T-helper 1 cell treated with Interleukin-12 subunit alpha and Interleukin-12 subunit beta and Interleukin-4 antibody, amounts not matched to agents 30 ng/mL and 1 ng/mL, for 36 hours (primary cell): ENCODE measurements around the gene UMPS. TPM values are rescaled to one million over a fixed set of nuclear protein-coding genes. Genes with fewer than 3 reads are reported as not detected.

Experiments used
- intact Hi-C: fragments of 100-400 bp; cut with micrococcal nuclease; formaldehyde crosslinking; loops from one replicate; pipeline ENCODE4 v1.15.1; 2024
- total RNA-seq: library from RNA; stranded (reverse); gene quantifications from 2 replicates; pipeline ENCODE4 v1.2.3, GENCODE V29; 2022

UMPS gene
- total RNA-seq, 1 donor from 2014 or later, result 33.6 TPM

GRCh38 chr3:124761935-124762660 lies 31.8 kb downstream of the UMPS start:
- intact Hi-C loops, result loop anchor here (1.0 to 5.0 kb wide), 5 partner anchors 32 to 823 kb away; partner anchors contain the start of gene UMPS

- intact Hi-C loops, result loop anchor here (5.0 kb wide), 1 partner anchor 440 kb away; no protein-coding TSS in a partner anchor
Measured at GRCh38 chr3:124762661-124763011, 32.4 kb downstream of the UMPS start.

- intact Hi-C loops, result loop anchor here (5.0 kb wide), 1 partner anchor 439 kb away; no protein-coding TSS in a partner anchor
Measured at GRCh38 chr3:124763206-124763605, 33.0 kb downstream of the UMPS start.

- intact Hi-C loops, result loop anchor here (5.0 kb wide), 1 partner anchor 438 kb away; no protein-coding TSS in a partner anchor
Measured at GRCh38 chr3:124763644-124764358, 33.5 kb downstream of the UMPS start.

GRCh38 chr3:124764746-124765145 lies 34.5 kb downstream of the UMPS start:
- intact Hi-C loops, result loop anchor here (5.0 kb wide), 1 partner anchor 438 kb away; no protein-coding TSS in a partner anchor

- intact Hi-C loops, result no loop called here
Measured at GRCh38 chr3:124765197-124765840, 35.1 kb downstream of the UMPS start.

- intact Hi-C loops, result no loop called here
Measured at GRCh38 chr3:124766113-124767095, 36.2 kb downstream of the UMPS start.

GRCh38 chr3:124767264-124767663 lies 37.0 kb downstream of the UMPS start:
- intact Hi-C loops, result no loop called here

- intact Hi-C loops, result no loop called here
Measured at GRCh38 chr3:124767691-124768090, 37.4 kb downstream of the UMPS start.

- intact Hi-C loops, result no loop called here
Measured at GRCh38 chr3:124768812-124769211, 38.6 kb downstream of the UMPS start.

- intact Hi-C loops, result no loop called here
Measured at GRCh38 chr3:124769462-124769861, 39.2 kb downstream of the UMPS start.

- intact Hi-C loops, result no loop called here
Measured at GRCh38 chr3:124770336-124771082, 40.3 kb downstream of the UMPS start.

GRCh38 chr3:124771083-124771445 lies 40.8 kb downstream of the UMPS start:
- intact Hi-C loops, result no loop called here

- intact Hi-C loops, result no loop called here
Measured at GRCh38 chr3:124772081-124772831, 42.0 kb downstream of the UMPS start.

- intact Hi-C loops, result no loop called here
Measured at GRCh38 chr3:124773351-124774326, 43.4 kb downstream of the UMPS start.

- intact Hi-C loops, result no loop called here
Measured at GRCh38 chr3:124774327-124774718, 44.1 kb downstream of the UMPS start.

- intact Hi-C loops, result no loop called here
Measured at GRCh38 chr3:124774841-124775402, 44.7 kb downstream of the UMPS start.

GRCh38 chr3:124775877-124776276 lies 45.6 kb downstream of the UMPS start:
- intact Hi-C loops, result no loop called here
